HCT116 (cell line): ENCODE data around the gene RNF152. TPM values are rescaled to one million over a fixed set of nuclear protein-coding genes. Genes with fewer than 3 reads are reported as not detected.

Experiments
- ATAC-seq: fragments of 200-7000 bp; cut with Tn5 transposase; 2 replicates; pipeline ENCODE4 v1.9.1; 2020; ENCODE audit warnings: mild to moderate bottlenecking, moderate library complexity
- BruUV-seq: library from RNA; stranded (reverse); fragments of 400-500 nt; replicated peaks from 2 replicates; lab custom pipeline; 2021; lab: Mats Ljungman, UMichigan
- CTCF ChIA-PET: fragments of 300-600 bp; sonication (Branson Sonifier 250); formaldehyde crosslinking; loops from one replicate; lab custom pipeline; 2021; ENCODE audit warnings: antibody characterized with exemption; lab: Charles Lee
- POLR2A ChIA-PET: fragments of 300-600, 350-600 bp; sonication (Branson Sonifier 250); formaldehyde crosslinking; loops from one replicate; lab custom pipeline; 2021; ENCODE audit warnings: antibody characterized with exemption; lab: Charles Lee
- RAD21 ChIA-PET, 2 experiments: fragments of 300-600 bp; sonication (Branson Sonifier 250); formaldehyde crosslinking; loops; one replicate each; lab custom pipeline; 2023; ENCODE audit warnings: low total read pairs in 2 of 2; ENCODE audit not compliant: uncharacterized antibody in 2 of 2, unreplicated experiment in 2 of 2, low non-redundant PET in 1 of 2; lab: Charles Lee
- DNase-seq: peaks from one replicate; pipeline ENCODE4 v3.0.0-alpha.2; 2010; ENCODE audit warnings: low read depth, low spot score
- H2AFZ ChIP-seq: fragments of 200-600 bp; shearing (Covaris generic), sonication (generic); 2 replicates; pipeline ENCODE4 v1.6.1; 2017; ENCODE audit warnings: low read depth, mixed run types, mixed read lengths, antibody characterized with exemption, low read length; ENCODE audit not compliant: poor library complexity, severe bottlenecking
- H3K27ac ChIP-seq: 2 replicates; pipeline ENCODE4 v1.5.1; 2012; ENCODE audit warnings: low read depth, low read length
- H3K27me3 ChIP-seq: fragments of 200-600 bp; sonication (generic); 2 replicates; pipeline ENCODE4 v1.6.1; 2016; ENCODE audit warnings: mixed run types, low read length, mixed read lengths; ENCODE audit not compliant: insufficient read depth
- H3K36me3 ChIP-seq, 2 experiments: fragments of 200-500 bp in 1 of 2; fragments of 200-600 bp in 1 of 2; sonication (Bioruptor generic) in 1 of 2; sonication (generic) in 1 of 2; 2 replicates each; pipeline versions ENCODE4 v1.5.1 to v1.6.1; 2014 to 2016; ENCODE audit warnings: low read length in 2 of 2, inconsistent platforms in 1 of 2, mixed read lengths in 1 of 2, mixed run types in 1 of 2; ENCODE audit not compliant: insufficient read depth in 2 of 2, control insufficient read depth in 1 of 2
- H3K4me1 ChIP-seq, 2 experiments: fragments of 200-600 bp in 1 of 2; sonication (generic) in 1 of 2; 2 replicates each; pipeline versions ENCODE4 v1.5.1 to v1.6.1; 2012 to 2017; ENCODE audit warnings: low read length in 2 of 2, inconsistent platforms in 1 of 2, mild to moderate bottlenecking in 1 of 2, mixed read lengths in 1 of 2, mixed run types in 1 of 2, moderate library complexity in 1 of 2; ENCODE audit not compliant: insufficient read depth in 2 of 2, control insufficient read depth in 1 of 2
- H3K4me2 ChIP-seq: fragments of 200-600 bp; sonication (generic); 2 replicates; pipeline ENCODE4 v1.6.1; 2017; ENCODE audit warnings: mixed run types, low read length, mixed read lengths
- H3K4me3 ChIP-seq, 2 experiments: fragments of 200-600 bp in 1 of 2; sonication (generic) in 1 of 2; replicated peaks in 1 of 2; 2 replicates each; pipeline ENCODE4 v1.5.1; 2011 to 2016; ENCODE audit warnings: low read length in 2 of 2, control low read depth in 1 of 2, low read depth in 1 of 2, mild to moderate bottlenecking in 1 of 2, mixed read lengths in 1 of 2, mixed run types in 1 of 2
- H3K79me2 ChIP-seq: fragments of 200-600 bp; sonication (generic); 2 replicates; pipeline ENCODE4 v1.6.1; 2017; ENCODE audit warnings: mild to moderate bottlenecking, mixed run types, low read length, moderate library complexity, mixed read lengths; ENCODE audit not compliant: insufficient read depth
- H3K9ac ChIP-seq: fragments of 200-600 bp; sonication (generic); 2 replicates; pipeline ENCODE4 v1.6.1; 2016; ENCODE audit warnings: low read length, mixed read lengths
- H3K9me2 ChIP-seq: fragments of 200-600 bp; sonication (generic), shearing (Covaris generic); 2 replicates; pipeline ENCODE4 v1.6.1; 2017; ENCODE audit warnings: mixed run types, mild to moderate bottlenecking, moderate library complexity; ENCODE audit not compliant: insufficient read depth
- H3K9me3 ChIP-seq, 2 experiments: fragments of 200-500 bp in 1 of 2; fragments of 200-600 bp in 1 of 2; sonication (Bioruptor generic) in 1 of 2; sonication (generic) in 1 of 2; 2 replicates each; pipeline ENCODE4 v1.6.1; 2014 to 2017; ENCODE audit warnings: low read length in 2 of 2, mixed read lengths in 2 of 2, inconsistent platforms in 1 of 2, low read depth in 1 of 2, mild to moderate bottlenecking in 1 of 2, mixed run types in 1 of 2, moderate library complexity in 1 of 2; ENCODE audit not compliant: control insufficient read depth in 1 of 2, insufficient read depth in 1 of 2
- H4K20me1 ChIP-seq: fragments of 200-600 bp; sonication (generic), shearing (Covaris generic); 2 replicates; pipeline ENCODE4 v1.6.1; 2017; ENCODE audit warnings: mixed run types, mild to moderate bottlenecking, moderate library complexity; ENCODE audit not compliant: insufficient read depth
- ATF3 ChIP-seq: IDR thresholded peaks from 2 replicates; pipeline ENCODE4 v1.6.1; 2012
- CBX3 ChIP-seq: IDR thresholded peaks from 2 replicates; pipeline ENCODE4 v1.6.1; 2012; ENCODE audit warnings: low read depth
- CTCF ChIP-seq, 3 experiments: fragments of 200-600 bp in 1 of 3; sonication (generic) in 1 of 3; IDR thresholded peaks in 2 of 3; conservative IDR thresholded peaks in 1 of 3; 2 replicates each; pipeline ENCODE4 v1.5.1; 2012 to 2017; ENCODE audit warnings: low read depth in 2 of 3, low read length in 2 of 3, antibody characterized with exemption in 1 of 3, borderline replicate concordance in 1 of 3, control low read depth in 1 of 3, mild to moderate bottlenecking in 1 of 3, mixed read lengths in 1 of 3, mixed run types in 1 of 3, moderate library complexity in 1 of 3; ENCODE audit not compliant: insufficient read depth in 1 of 3
- EGR1 ChIP-seq: IDR thresholded peaks from 2 replicates; pipeline ENCODE4 v1.6.1; 2012; ENCODE audit warnings: low read depth
- EZH2 ChIP-seq: fragments of 200-600 bp; sonication (generic); IDR thresholded peaks from 2 replicates; pipeline ENCODE4 v1.6.1; 2017; ENCODE audit warnings: antibody characterized with exemption, mixed run types
- POLR2AphosphoS5 ChIP-seq: IDR thresholded peaks from 2 replicates; pipeline ENCODE4 v1.6.1; 2011; ENCODE audit warnings: mild to moderate bottlenecking, low read depth, low read length, moderate library complexity
- SP1 ChIP-seq: IDR thresholded peaks from 2 replicates; pipeline ENCODE4 v1.6.1; 2012; ENCODE audit warnings: low read depth
- SRF ChIP-seq: IDR thresholded peaks from 2 replicates; pipeline ENCODE4 v1.6.1; 2012; ENCODE audit warnings: low read depth
- TCF7L2 ChIP-seq: IDR thresholded peaks from 2 replicates; pipeline ENCODE4 v1.7.0; 2011; ENCODE audit warnings: borderline replicate concordance, inconsistent platforms; ENCODE audit not compliant: insufficient read depth, insufficient read length; ENCODE audit errors: extremely low read depth
- ZBTB33 ChIP-seq: IDR thresholded peaks from 2 replicates; pipeline ENCODE4 v1.6.1; 2011; ENCODE audit warnings: mild to moderate bottlenecking, low read length, moderate library complexity; ENCODE audit not compliant: insufficient replicate concordance; ENCODE audit errors: extremely low read depth
- ZFX ChIP-seq: fragments of 450-650 bp; IDR thresholded peaks from 2 replicates; pipeline ENCODE4 v1.6.1; 2017
- intact Hi-C: fragments of 100-400 bp; cut with micrococcal nuclease; formaldehyde crosslinking; loops from 2 replicates; pipeline ENCODE4 v1.10.0; 2022
- total RNA-seq: library from RNA; stranded (reverse); gene quantifications from one replicate; pipeline ENCODE4 v1.2.1, GENCODE V29; 2021; ENCODE audit not compliant: unreplicated experiment

Gene RNF152
- total RNA-seq, 1 experiment from 2014 or later: 0.47 TPM

- no peak for TF ChIP-seq ZFX
Measured at GRCh38 chr18:61815885-61816470, 76.8 kb downstream of the RNF152 start (continued).

GRCh38 chr18:61808286-61808685 is 84.5 kb downstream of the RNF152 start:
- CTCF ChIA-PET: no interaction called here
- no TSS peak for BruUV-seq
- TF ChIP-seq ATF3 (no peak), SRF (no peak), CBX3 (no peak), CTCF (IDR thresholded peaks at IDR 0.05 in 2 of 3, conservative IDR thresholded peaks at IDR 0.05 in 1 of 3; ENCODE audit: borderline replicate concordance in 1 of 3, insufficient read depth in 1 of 3, low read depth in 2 of 3, low read length in 2 of 3) (no peak), TCF7L2 (no peak), POLR2AphosphoS5 (no peak), EGR1 (no peak), ZBTB33 (no peak), EZH2 (no peak), SP1 (no peak)
- intact Hi-C loops: no loop called here
- DNase-seq: no peak
- RAD21 ChIA-PET: no interaction called here
- H4K20me1 ChIP-seq: no peaks in the 10 kb centered on the region
- no peaks in the 10 kb centered on the region for H3K4me1 ChIP-seq
- POLR2A ChIA-PET: interaction anchor here (0.6 kb wide), 1 partner anchor 1627 kb away, joined by 3 read pairs; no protein-coding TSS in a partner anchor
- no peak overlapping the region for H3K27ac ChIP-seq
- H2AFZ ChIP-seq: no peak overlapping the region
- peaks cover 4% of the 10 kb centered on the region; the same call in 1 of the 2 replicates for H3K27me3 ChIP-seq
- ATAC-seq: no peak
- no peaks in the 10 kb centered on the region for H3K36me3 ChIP-seq
- no peaks in the 10 kb centered on the region for H3K9me2 ChIP-seq
- H3K4me2 ChIP-seq: no peak overlapping the region
- no peaks in the 10 kb centered on the region for H3K9me3 ChIP-seq
- no peaks in the 10 kb centered on the region for H3K79me2 ChIP-seq
- H3K9ac ChIP-seq: no peak overlapping the region
- no peak overlapping the region for H3K4me3 ChIP-seq
